ENCODE data around the gene KRTAP5-4.
"Not testable (repeated sequence)": the region's sequence is repeated elsewhere in the genome, so short reads cannot be mapped to it uniquely, and the experiment has no call there.

Gene KRTAP5-4

GRCh38 chr11:1592628-1593027, 29.3 kb downstream of the KRTAP5-4 start:
- Histone ChIP-seq H3K4me2 (no peak overlapping the region), H3K9me3 (no peaks in the 10 kb centered on the region), H3K9ac (no peak overlapping the region), H3K4me1 (peaks cover 34% of the 10 kb centered on the region), H3K4me3 (no peak overlapping the region), H3K27ac (no peak overlapping the region), H3K27me3 (no peaks in the 10 kb centered on the region), H3K36me3 (no peaks in the 10 kb centered on the region), H4K20me1 (no peaks in the 10 kb centered on the region)
- no peak for TF ChIP-seq Cebpa-rat (IDR thresholded peaks at IDR 0.05)

GRCh38 chr11:1589996-1590395, 31.9 kb downstream of the KRTAP5-4 start:
- Histone ChIP-seq H3K4me3 (no peak overlapping the region), H3K9me3 (no peaks in the 10 kb centered on the region), H3K4me1 (peaks cover 53% of the 10 kb centered on the region), H3K27me3 (no peaks in the 10 kb centered on the region), H4K20me1 (peaks cover 19% of the 10 kb centered on the region), H3K27ac (peak overlapping the region; percentile 68; the same call in 1 of the 2 replicates), H3K36me3 (no peaks in the 10 kb centered on the region), H3K4me2 (peak overlapping the region; percentile 90), H3K9ac (no peak overlapping the region)
- TF ChIP-seq Cebpa-rat (IDR thresholded peaks at IDR 0.05): no peak

- not testable (repeated sequence) for H3K9me3 ChIP-seq, H3K9ac ChIP-seq, H3K27me3 ChIP-seq, H3K36me3 ChIP-seq
- Histone ChIP-seq H3K4me2 (peak overlapping the region; percentile 90), H3K4me1 (peaks cover 59% of the 10 kb centered on the region), H3K4me3 (peak overlapping the region; percentile 15; the same call in 1 of the 2 replicates), H3K27ac (peak overlapping the region; percentile 68), H4K20me1 (peaks cover 21% of the 10 kb centered on the region)
- peak; percentile 72 for TF ChIP-seq Cebpa-rat (IDR thresholded peaks at IDR 0.05)
Measured at GRCh38 chr11:1589191-1589963, 32.6 kb downstream of the KRTAP5-4 start.

GRCh38 chr11:1586699-1587098, 35.2 kb downstream of the KRTAP5-4 start:
- H3K4me1 ChIP-seq: peaks cover 71% of the 10 kb centered on the region
- H3K27ac ChIP-seq: no peak overlapping the region
- H3K9me3 ChIP-seq: peaks cover 9% of the 10 kb centered on the region
- no peaks in the 10 kb centered on the region for H3K36me3 ChIP-seq
- no peak for TF ChIP-seq Cebpa-rat (IDR thresholded peaks at IDR 0.05)
- peaks cover 22% of the 10 kb centered on the region for H3K27me3 ChIP-seq
- H3K9ac ChIP-seq: peak overlapping the region; percentile 15; the same call in 1 of the 2 replicates
- H3K4me3 ChIP-seq: 0 out of 2 replicates have a peak overlapping the region, but pooled peaks have one; percentile 14
- peaks cover 33% of the 10 kb centered on the region for H4K20me1 ChIP-seq
- peak overlapping the region; percentile 90 for H3K4me2 ChIP-seq

GRCh38 chr11:1584661-1585370, 37.1 kb downstream of the KRTAP5-4 start, which contains the start of gene KRTAP5-1:
KRTAP5-1 (minus strand) TSS chr11:1585283; CDS start chr11:1585249, 34 bp downstream.
- peaks cover 33% of the 10 kb centered on the region for H4K20me1 ChIP-seq
- not testable (repeated sequence) for H3K27ac ChIP-seq, H3K9ac ChIP-seq, H3K36me3 ChIP-seq, H3K4me3 ChIP-seq
- peak within 1 kb of the TSS; percentile 90 for H3K4me2 ChIP-seq
- peaks cover 25% of the 10 kb centered on the region for H3K27me3 ChIP-seq
- H3K9me3 ChIP-seq: peaks cover 26% of the 10 kb centered on the region
- H3K4me1 ChIP-seq: peaks cover 66% of the 10 kb centered on the region

GRCh38 chr11:1582909-1583308, 39.0 kb downstream of the KRTAP5-4 start:
- not testable (repeated sequence) for H3K27ac ChIP-seq, H3K36me3 ChIP-seq, H3K4me3 ChIP-seq, H3K9ac ChIP-seq, H3K4me2 ChIP-seq
- peaks cover 37% of the 10 kb centered on the region for H3K27me3 ChIP-seq
- H3K9me3 ChIP-seq: peaks cover 43% of the 10 kb centered on the region
- peaks cover 47% of the 10 kb centered on the region for H3K4me1 ChIP-seq
- H4K20me1 ChIP-seq: peaks cover 33% of the 10 kb centered on the region

- Histone ChIP-seq H3K36me3 (no peaks in the 10 kb centered on the region), H3K4me1 (peaks cover 38% of the 10 kb centered on the region), H3K4me3 (no peak overlapping the region), H3K27me3 (peaks cover 38% of the 10 kb centered on the region), H4K20me1 (peaks cover 30% of the 10 kb centered on the region), H3K9ac (no peak overlapping the region), H3K27ac (no peak overlapping the region), H3K4me2 (no peak overlapping the region), H3K9me3 (peaks cover 48% of the 10 kb centered on the region)
- no peak for TF ChIP-seq Cebpa-rat (IDR thresholded peaks at IDR 0.05)
Measured at GRCh38 chr11:1581976-1582375, 40.0 kb downstream of the KRTAP5-4 start.

GRCh38 chr11:1576825-1577224, 45.1 kb downstream of the KRTAP5-4 start:
- no peak overlapping the region for H3K9ac ChIP-seq
- TF ChIP-seq Cebpa-rat (IDR thresholded peaks at IDR 0.05): no peak
- peaks cover 15% of the 10 kb centered on the region for H3K4me1 ChIP-seq
- H3K4me3 ChIP-seq: no peak overlapping the region
- H3K36me3 ChIP-seq: no peaks in the 10 kb centered on the region
- H3K4me2 ChIP-seq: no peak overlapping the region
- no peak overlapping the region for H3K27ac ChIP-seq
- H3K9me3 ChIP-seq: peaks cover 41% of the 10 kb centered on the region
- H4K20me1 ChIP-seq: peaks cover 22% of the 10 kb centered on the region
- H3K27me3 ChIP-seq: peaks cover 68% of the 10 kb centered on the region

GRCh38 chr11:1575756-1576155, 46.2 kb downstream of the KRTAP5-4 start:
- H3K4me2 ChIP-seq, H3K27ac ChIP-seq, H3K9ac ChIP-seq, H3K4me3 ChIP-seq, H3K36me3 ChIP-seq: not testable (repeated sequence)
- H3K4me1 ChIP-seq: peaks cover 24% of the 10 kb centered on the region
- H3K9me3 ChIP-seq: peaks cover 30% of the 10 kb centered on the region
- peaks cover 30% of the 10 kb centered on the region for H4K20me1 ChIP-seq
- H3K27me3 ChIP-seq: peaks cover 74% of the 10 kb centered on the region

- no peak for TF ChIP-seq Cebpa-rat (IDR thresholded peaks at IDR 0.05)
- Histone ChIP-seq H4K20me1 (peaks cover 39% of the 10 kb centered on the region), H3K27me3 (peaks cover 83% of the 10 kb centered on the region), H3K4me2 (peak overlapping the region; percentile 95), H3K27ac (no peak overlapping the region), H3K36me3 (no peaks in the 10 kb centered on the region), H3K4me1 (peaks cover 28% of the 10 kb centered on the region), H3K9me3 (peaks cover 22% of the 10 kb centered on the region), H3K9ac (no peak overlapping the region), H3K4me3 (peak overlapping the region; percentile 71; the same call in 1 of the 2 replicates)
Measured at GRCh38 chr11:1574933-1575242, 47.0 kb downstream of the KRTAP5-4 start.
